IMR-90 (cell line): ENCODE results near the gene PRSS21. TPM values are rescaled to one million over a fixed set of nuclear protein-coding genes. Genes with fewer than 3 reads are reported as not detected.

Source experiments
- ATAC-seq: fragments of 200-7000 bp; cut with Tn5 transposase; 2 replicates; pipeline ENCODE4 v1.9.1; 2020; ENCODE audit warnings: low read depth, mild to moderate bottlenecking, moderate library complexity
- BruUV-seq: library from RNA; stranded (reverse); fragments of 400-500 nt; replicated peaks from 2 replicates; lab custom pipeline; 2021; lab: Mats Ljungman, UMichigan
- CTCF ChIA-PET: fragments of 300-600 bp; formaldehyde crosslinking; extraction: SDS; loops from one replicate; lab custom pipeline; 2021; ENCODE audit warnings: antibody characterized with exemption; lab: Yijun Ruan, JAX
- POLR2A ChIA-PET: fragments of 300-600 bp; sonication (Branson Sonifier 250); formaldehyde crosslinking; loops from one replicate; lab custom pipeline; 2022; ENCODE audit warnings: antibody characterized with exemption; ENCODE audit not compliant: unreplicated experiment; lab: Charles Lee
- DNase-seq: peaks from one replicate; pipeline ENCODE4 v3.0.0; 2013
- H2AFZ ChIP-seq: replicated peaks from 2 replicates; pipeline ENCODE3; 2013; ENCODE audit warnings: low read length, mild to moderate bottlenecking; ENCODE audit not compliant: poor library complexity
- H2AK5ac ChIP-seq: 2 replicates; pipeline ENCODE4 v1.6.1; 2013; ENCODE audit warnings: low read depth, low read length, inconsistent platforms
- H2AK9ac ChIP-seq: replicated peaks from 2 replicates; pipeline ENCODE3; 2013; ENCODE audit warnings: mild to moderate bottlenecking, low read depth, low read length, moderate library complexity; ENCODE audit not compliant: poor library complexity
- H2BK120ac ChIP-seq: 2 replicates; pipeline ENCODE4 v1.6.1; 2013; ENCODE audit warnings: low read depth, low read length, inconsistent platforms
- H2BK15ac ChIP-seq: 3 replicates; pipeline ENCODE4 v1.6.1; 2013; ENCODE audit warnings: low read depth, low read length, inconsistent platforms
- H2BK20ac ChIP-seq: 2 replicates; pipeline ENCODE4 v1.6.1; 2013; ENCODE audit warnings: low read depth, mild to moderate bottlenecking, inconsistent platforms, low read length, moderate library complexity
- H2BK5ac ChIP-seq: 2 replicates; pipeline ENCODE4 v1.6.1; 2013; ENCODE audit warnings: mild to moderate bottlenecking, low read depth, low read length, inconsistent platforms; ENCODE audit not compliant: poor library complexity, severe bottlenecking
- H3K14ac ChIP-seq: replicated peaks from 2 replicates; pipeline ENCODE4 v1.6.1; 2013; ENCODE audit warnings: low read depth, low read length, inconsistent platforms
- H3K18ac ChIP-seq: 2 replicates; pipeline ENCODE4 v1.6.1; 2013; ENCODE audit warnings: low read depth, low read length, control low read depth
- H3K23ac ChIP-seq: 2 replicates; pipeline ENCODE4 v1.6.1; 2013; ENCODE audit warnings: low read depth, low read length, inconsistent platforms
- H3K27ac ChIP-seq: 2 replicates; pipeline ENCODE4 v1.5.1; 2013; ENCODE audit warnings: mild to moderate bottlenecking, control low read depth, low read length; ENCODE audit not compliant: insufficient read depth
- H3K27me3 ChIP-seq: 2 replicates; pipeline ENCODE4 v1.6.1; 2013; ENCODE audit warnings: low read length; ENCODE audit not compliant: control insufficient read depth, insufficient read depth
- H3K36me3 ChIP-seq: 2 replicates; pipeline ENCODE4 v1.6.1; 2013; ENCODE audit warnings: low read length, mixed read lengths; ENCODE audit not compliant: control insufficient read depth, insufficient read depth
- H3K4ac ChIP-seq: 2 replicates; pipeline ENCODE4 v1.6.1; 2013; ENCODE audit warnings: low read depth, low read length, inconsistent platforms
- H3K4me1 ChIP-seq: 2 replicates; pipeline ENCODE4 v1.6.1; 2013; ENCODE audit warnings: low read length, mixed read lengths; ENCODE audit not compliant: control insufficient read depth, insufficient read depth
- H3K4me2 ChIP-seq: 2 replicates; pipeline ENCODE4 v1.6.1; 2013; ENCODE audit warnings: low read depth, mild to moderate bottlenecking, control low read depth, low read length, moderate library complexity
- H3K4me3 ChIP-seq: 2 replicates; pipeline ENCODE4 v1.5.1; 2013; ENCODE audit warnings: low read depth, mild to moderate bottlenecking, control low read depth, low read length, moderate library complexity; ENCODE audit not compliant: insufficient read depth
- H3K56ac ChIP-seq: 2 replicates; pipeline ENCODE4 v1.6.1; 2013; ENCODE audit warnings: low read length, inconsistent platforms; ENCODE audit not compliant: insufficient read depth; ENCODE audit errors: extremely low read depth
- H3K79me1 ChIP-seq, 2 experiments: 2 replicates each; pipeline ENCODE4 v1.6.1; 2013; ENCODE audit warnings: low read length in 2 of 2, inconsistent platforms in 1 of 2, low read depth in 1 of 2
- H3K9ac ChIP-seq: 2 replicates; pipeline ENCODE4 v1.6.1; 2013; ENCODE audit warnings: low read depth, low read length, control low read depth
- H3K9me1 ChIP-seq: 2 replicates; pipeline ENCODE4 v1.6.1; 2013; ENCODE audit warnings: low read length, inconsistent platforms; ENCODE audit not compliant: insufficient read depth
- H3K9me3 ChIP-seq: 2 replicates; pipeline ENCODE4 v1.6.1; 2013; ENCODE audit warnings: low read length; ENCODE audit not compliant: control insufficient read depth, insufficient read depth
- H4K20me1 ChIP-seq: 2 replicates; pipeline ENCODE4 v1.6.1; 2013; ENCODE audit warnings: low read length, inconsistent platforms; ENCODE audit not compliant: insufficient read depth
- H4K5ac ChIP-seq: 2 replicates; pipeline ENCODE4 v1.6.1; 2013; ENCODE audit warnings: mild to moderate bottlenecking, low read depth, low read length, control low read depth
- H4K8ac ChIP-seq, 2 experiments: 2 replicates each; pipeline ENCODE4 v1.6.1; 2013; ENCODE audit warnings: low read depth in 2 of 2, low read length in 2 of 2, control low read depth in 1 of 2, inconsistent platforms in 1 of 2
- H4K91ac ChIP-seq: 2 replicates; pipeline ENCODE4 v1.6.1; 2013; ENCODE audit warnings: low read depth, low read length, inconsistent platforms; ENCODE audit not compliant: insufficient read depth
- BHLHE40 ChIP-seq: fragments of 150-350 bp; IDR thresholded peaks from 2 replicates; pipeline ENCODE4 v1.6.1; 2016; ENCODE audit warnings: mild to moderate bottlenecking, low read depth, low read length
- FOS ChIP-seq: fragments of 150-350 bp; IDR thresholded peaks from 2 replicates; pipeline ENCODE4 v1.6.1; 2016; ENCODE audit warnings: low read depth, low read length
- MAFK ChIP-seq: IDR thresholded peaks from 2 replicates; pipeline ENCODE4 v1.6.1; 2012; ENCODE audit warnings: low read depth, low read length, improper control_type of control experiment
- MAZ ChIP-seq: IDR thresholded peaks from 2 replicates; pipeline ENCODE4 v1.6.1; 2012; ENCODE audit warnings: low read depth, mild to moderate bottlenecking, low read length, improper control_type of control experiment, moderate library complexity, borderline replicate concordance
- MXI1 ChIP-seq: IDR thresholded peaks from 2 replicates; pipeline ENCODE4 v1.6.1; 2012; ENCODE audit warnings: low read depth, mild to moderate bottlenecking, low read length, moderate library complexity, borderline replicate concordance
- POLR2A ChIP-seq: IDR thresholded peaks from 2 replicates; pipeline ENCODE4 v1.6.1; 2012; ENCODE audit warnings: mild to moderate bottlenecking, low read depth, low read length
- RAD21 ChIP-seq: IDR thresholded peaks from 2 replicates; pipeline ENCODE4 v1.6.1; 2012; ENCODE audit warnings: low read length, improper control_type of control experiment
- RCOR1 ChIP-seq: IDR thresholded peaks from 2 replicates; pipeline ENCODE4 v1.6.1; 2012; ENCODE audit warnings: mild to moderate bottlenecking, low read length, improper control_type of control experiment; ENCODE audit not compliant: insufficient replicate concordance
- WGBS, 2 experiments: methylation state at CpG; one replicate each; pipeline versions ENCODE4 v1.1.5 to v1.1.7; 2013; ENCODE audit warnings: missing lambda C conversion rate in 2 of 2; ENCODE audit not compliant: insufficient read length in 1 of 2; ENCODE audit errors: extremely low coverage in 2 of 2; 5-methylcytosine and 5-hydroxymethylcytosine counted together
- dilution Hi-C: fragments of 300-500 bp; cut with HindIII; formaldehyde crosslinking; loops from one replicate; pipeline ENCODE4 v1.14.3; 2018; ENCODE audit warnings: low sequenced_read_pairs; ENCODE audit not compliant: unreplicated experiment
- in situ Hi-C: fragments of 300-500 bp; cut with MboI; formaldehyde crosslinking; loops from 3 replicates; pipeline ENCODE4 v1.14.3; 2019; ENCODE audit warnings: low sequenced_read_pairs, inconsistent platforms, mixed read lengths
- intact Hi-C: fragments of 100-400 bp; cut with micrococcal nuclease; formaldehyde crosslinking; loops from 2 replicates; pipeline ENCODE4 v1.10.0; 2022
- polyA plus RNA-seq, 3 experiments: library from polyadenylated mRNA; depleted of rRNA; stranded (reverse); fragments of >200 nt; gene quantifications; 2 replicates each; pipeline ENCODE4 v1.2.3, GENCODE V29; 2012; ENCODE audit warnings: low replicate concordance in 1 of 3
- total RNA-seq: library from RNA; depleted of rRNA; stranded (reverse); fragments of >200 nt; gene quantifications from 2 replicates; pipeline ENCODE4 v1.2.3, GENCODE V29; 2012
- TF ChIP-seq, protein P1 (sequence below): fragments of 150-350 bp; IDR thresholded peaks from 2 replicates; pipeline ENCODE4 v1.6.1; 2017; ENCODE audit warnings: mild to moderate bottlenecking, antibody characterized with exemption, low read length, low read depth
- TF ChIP-seq, protein P2 (sequence below): fragments of 150-350 bp; IDR thresholded peaks from 2 replicates; pipeline ENCODE4 v1.6.1; 2016; ENCODE audit warnings: low read depth, mild to moderate bottlenecking, low read length, moderate library complexity, borderline replicate concordance

The PRSS21 gene
- total and polyA plus RNA-seq, 2 of the 4 experiments (the other 2 are of a cell fraction): 0.21 TPM; not detected in 1

DNA sequence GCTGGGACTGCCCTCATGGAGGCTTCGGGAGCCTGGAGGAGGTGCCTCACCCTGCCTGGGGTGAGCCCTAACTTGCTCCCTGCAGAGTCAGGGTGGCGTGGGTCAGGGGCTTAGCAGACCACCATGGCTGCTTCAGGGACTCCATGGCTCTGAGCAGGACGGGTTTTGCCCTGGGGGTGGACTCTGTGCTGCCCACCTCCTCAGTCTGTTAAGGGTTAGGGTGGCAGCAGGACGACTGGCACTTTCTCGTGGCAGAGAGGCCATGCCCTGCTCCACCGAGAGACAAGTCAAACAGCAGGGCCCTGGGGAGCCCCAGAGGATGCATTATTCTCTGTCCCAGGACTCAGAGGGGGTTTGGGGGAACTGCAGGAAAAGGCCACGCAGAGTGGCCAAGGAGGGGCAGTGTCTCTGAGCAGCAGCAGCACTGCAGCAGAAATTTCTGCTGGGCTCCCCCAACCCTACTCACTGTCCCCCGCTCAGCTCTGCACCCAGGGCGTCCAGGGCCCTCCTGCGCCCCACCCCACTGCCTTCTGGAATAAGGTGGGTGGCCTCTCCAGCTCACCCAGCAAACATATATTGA lies 42.7 kb downstream of the PRSS21 start:
- H4K8ac ChIP-seq: no peak overlapping the region
- H2AK5ac ChIP-seq: no peak overlapping the region
- H3K23ac ChIP-seq: no peak overlapping the region
- no peak overlapping the region for H3K14ac ChIP-seq
- H2BK15ac ChIP-seq: no peak overlapping the region
- dilution Hi-C loops: no loop called here
- H3K56ac ChIP-seq: no peak overlapping the region
- BruUV-seq: no TSS peak
- WGBS, 2 experiments: 80% methylated on average over 1 of the region's 10 CpGs; no CpG with 5 or more reads in 1 of the 2 experiments
- peaks cover 10% of the 10 kb centered on the region for H3K9me3 ChIP-seq
- no peak overlapping the region for H3K4me3 ChIP-seq
- no peak for DNase-seq
- peaks cover 21% of the 10 kb centered on the region for H3K27me3 ChIP-seq
- H2AK9ac ChIP-seq: no peak overlapping the region
- no peak overlapping the region for H3K18ac ChIP-seq
- no peaks in the 10 kb centered on the region for H3K9me1 ChIP-seq
- ATAC-seq: no peak
- H2BK20ac ChIP-seq: no peak overlapping the region
- no peak overlapping the region for H4K91ac ChIP-seq
- no peak overlapping the region for H3K4me2 ChIP-seq
- H2BK5ac ChIP-seq: no peak overlapping the region
- in situ Hi-C loops: no loop called here
- intact Hi-C loops: no loop called here
- H3K27ac ChIP-seq: no peak overlapping the region
- no peak overlapping the region for H2BK120ac ChIP-seq
- TF ChIP-seq MXI1: no peak
- TF ChIP-seq POLR2A: no peak
- TF ChIP-seq, protein P1, sequence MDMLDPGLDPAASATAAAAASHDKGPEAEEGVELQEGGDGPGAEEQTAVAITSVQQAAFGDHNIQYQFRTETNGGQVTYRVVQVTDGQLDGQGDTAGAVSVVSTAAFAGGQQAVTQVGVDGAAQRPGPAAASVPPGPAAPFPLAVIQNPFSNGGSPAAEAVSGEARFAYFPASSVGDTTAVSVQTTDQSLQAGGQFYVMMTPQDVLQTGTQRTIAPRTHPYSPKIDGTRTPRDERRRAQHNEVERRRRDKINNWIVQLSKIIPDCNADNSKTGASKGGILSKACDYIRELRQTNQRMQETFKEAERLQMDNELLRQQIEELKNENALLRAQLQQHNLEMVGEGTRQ: no peak
- TF ChIP-seq BHLHE40: no peak
- TF ChIP-seq MAZ: no peak
- TF ChIP-seq FOS: no peak
- no peak for TF ChIP-seq RCOR1
- no peak for TF ChIP-seq RAD21
- TF ChIP-seq, protein P2, sequence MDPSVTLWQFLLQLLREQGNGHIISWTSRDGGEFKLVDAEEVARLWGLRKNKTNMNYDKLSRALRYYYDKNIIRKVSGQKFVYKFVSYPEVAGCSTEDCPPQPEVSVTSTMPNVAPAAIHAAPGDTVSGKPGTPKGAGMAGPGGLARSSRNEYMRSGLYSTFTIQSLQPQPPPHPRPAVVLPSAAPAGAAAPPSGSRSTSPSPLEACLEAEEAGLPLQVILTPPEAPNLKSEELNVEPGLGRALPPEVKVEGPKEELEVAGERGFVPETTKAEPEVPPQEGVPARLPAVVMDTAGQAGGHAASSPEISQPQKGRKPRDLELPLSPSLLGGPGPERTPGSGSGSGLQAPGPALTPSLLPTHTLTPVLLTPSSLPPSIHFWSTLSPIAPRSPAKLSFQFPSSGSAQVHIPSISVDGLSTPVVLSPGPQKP: no peak
- TF ChIP-seq MAFK: no peak
- no peak overlapping the region for H3K9ac ChIP-seq
- ChIA-PET CTCF (no interaction called here), POLR2A (no interaction called here)
- no peaks in the 10 kb centered on the region for H3K36me3 ChIP-seq
- H4K20me1 ChIP-seq: no peaks in the 10 kb centered on the region
- H3K4me1 ChIP-seq: 0 out of 2 replicates have a peak, but pooled peaks cover 2% of the 10 kb centered on the region
- H2AFZ ChIP-seq: peak overlapping the region; percentile 58
- H3K79me1 ChIP-seq: no peaks in the 10 kb centered on the region
- H4K5ac ChIP-seq: no peak overlapping the region
- H3K4ac ChIP-seq: no peak overlapping the region
